Astrocyte (in vitro differentiated cells and primary cell): ENCODE data around the gene CIROP. TPM values are rescaled to one million over a fixed set of nuclear protein-coding genes. Genes with fewer than 3 reads are reported as not detected.

Source experiments
- DNase-seq: peaks from one replicate; pipeline ENCODE4 v3.0.0-alpha.2; 2010; ENCODE audit warnings: low read depth
- FAIRE-seq: peaks from 2 replicates; lab custom pipeline; 2011; peaks lifted over from hg19 to GRCh38; lab: Jason Lieb, UNC
- H2AFZ ChIP-seq: 2 replicates; pipeline ENCODE4 v1.6.0; 2012; ENCODE audit warnings: low read depth, low read length, inconsistent platforms
- H3K27ac ChIP-seq: 2 replicates; pipeline ENCODE4 v1.5.1; 2011; ENCODE audit warnings: low read depth, low read length, inconsistent platforms
- H3K27me3 ChIP-seq: 2 replicates; pipeline ENCODE4 v1.6.0; 2011; ENCODE audit warnings: low read length, inconsistent platforms; ENCODE audit not compliant: insufficient read depth
- H3K36me3 ChIP-seq: 2 replicates; pipeline ENCODE4 v1.5.1; 2011; ENCODE audit warnings: low read length, inconsistent platforms; ENCODE audit not compliant: insufficient read depth
- H3K4me1 ChIP-seq: 2 replicates; pipeline ENCODE4 v1.5.1; 2011; ENCODE audit warnings: low read length, inconsistent platforms; ENCODE audit not compliant: insufficient read depth
- H3K4me2 ChIP-seq: 2 replicates; pipeline ENCODE4 v1.6.0; 2012; ENCODE audit warnings: low read length, inconsistent platforms
- H3K4me3 ChIP-seq: 2 replicates; pipeline ENCODE4 v1.5.1; 2011; ENCODE audit warnings: low read depth, mild to moderate bottlenecking, low read length, inconsistent platforms; ENCODE audit not compliant: insufficient read depth
- H3K79me2 ChIP-seq: 2 replicates; pipeline ENCODE4 v1.6.0; 2012; ENCODE audit warnings: mild to moderate bottlenecking, low read length, inconsistent platforms; ENCODE audit not compliant: insufficient read depth
- H3K9ac ChIP-seq: 2 replicates; pipeline ENCODE4 v1.6.0; 2012; ENCODE audit warnings: mild to moderate bottlenecking, low read length, inconsistent platforms
- H3K9me3 ChIP-seq: 2 replicates; pipeline ENCODE4 v1.5.1; 2012; ENCODE audit warnings: low read depth, mild to moderate bottlenecking, low read length, inconsistent platforms; ENCODE audit not compliant: insufficient read depth
- H4K20me1 ChIP-seq: 2 replicates; pipeline ENCODE4 v1.6.0; 2012; ENCODE audit warnings: low read length, inconsistent platforms; ENCODE audit not compliant: insufficient read depth
- H3K27ac Mint-ChIP-seq: one replicate; pipeline ENCODE4 v1.8.0; 2021; ENCODE audit warnings: mild to moderate bottlenecking, mixed read lengths; ENCODE audit not compliant: unreplicated experiment
- H3K27me3 Mint-ChIP-seq: one replicate; pipeline ENCODE4 v1.8.0; 2021; ENCODE audit warnings: low read depth, mixed read lengths; ENCODE audit not compliant: unreplicated experiment
- H3K36me3 Mint-ChIP-seq: one replicate; pipeline ENCODE4 v1.8.0; 2021; ENCODE audit warnings: low read depth, mixed read lengths; ENCODE audit not compliant: unreplicated experiment
- H3K4me1 Mint-ChIP-seq: one replicate; pipeline ENCODE4 v1.8.0; 2021; ENCODE audit warnings: low read depth, mixed read lengths; ENCODE audit not compliant: unreplicated experiment
- H3K4me3 Mint-ChIP-seq: one replicate; pipeline ENCODE4 v1.8.0; 2021; ENCODE audit warnings: mild to moderate bottlenecking, moderate library complexity, mixed read lengths; ENCODE audit not compliant: unreplicated experiment
- H3K9me3 Mint-ChIP-seq: one replicate; pipeline ENCODE4 v1.8.0; 2021; ENCODE audit warnings: mild to moderate bottlenecking, mixed read lengths; ENCODE audit not compliant: unreplicated experiment
- CTCF ChIP-seq: IDR thresholded peaks from 2 replicates; pipeline ENCODE4 v1.5.1; 2011; ENCODE audit warnings: low read depth, mild to moderate bottlenecking, inconsistent platforms, low read length, moderate library complexity; ENCODE audit not compliant: insufficient read depth
- EZH2 ChIP-seq: IDR thresholded peaks from 2 replicates; pipeline ENCODE4 v1.6.1; 2012; ENCODE audit warnings: mild to moderate bottlenecking, low read length, inconsistent platforms; ENCODE audit not compliant: insufficient read depth
- total RNA-seq: library from RNA; stranded (reverse); gene quantifications from 2 replicates; pipeline ENCODE4 v1.2.1, GENCODE V29; 2021

Gene CIROP
- total RNA-seq, 1 donor from 2014 or later: not detected

GRCh38 chr14:23057757-23058653 lies 46.8 kb downstream of the CIROP start:
- Histone ChIP-seq H3K9ac (peak overlapping the region; percentile 74), H2AFZ (no peak overlapping the region), H3K27ac (peak overlapping the region; percentile 45), H4K20me1 (peaks cover 35% of the 10 kb centered on the region), H3K36me3 (peaks cover 31% of the 10 kb centered on the region), H3K27me3 (no peaks in the 10 kb centered on the region), H3K4me3 (peak overlapping the region; percentile 57), H3K4me2 (peak overlapping the region; percentile 99), H3K4me1 (peaks cover 31% of the 10 kb centered on the region), H3K9me3 (no peaks in the 10 kb centered on the region), H3K79me2 (peaks cover 8% of the 10 kb centered on the region)
- peaks cover 34% of the 10 kb centered on the region for H3K4me1 Mint-ChIP-seq
- FAIRE-seq (no peak), DNase-seq (peak; percentile 58)
- peak; percentile 73 for TF ChIP-seq CTCF
- TF ChIP-seq EZH2: no peak
- H3K4me3 Mint-ChIP-seq: peak overlapping the region; percentile 85
- no peaks in the 10 kb centered on the region for H3K9me3 Mint-ChIP-seq
- H3K27me3 Mint-ChIP-seq: no peaks in the 10 kb centered on the region
- H3K36me3 Mint-ChIP-seq: peaks cover 21% of the 10 kb centered on the region
- peak overlapping the region; percentile 72 for H3K27ac Mint-ChIP-seq

- H3K79me2 ChIP-seq: peaks cover 8% of the 10 kb centered on the region
- H2AFZ ChIP-seq: no peak within 1 kb of the TSS
- H3K9ac ChIP-seq: peak within 1 kb of the TSS; percentile 74
- no peaks in the 10 kb centered on the region for H3K27me3 ChIP-seq
- peaks cover 27% of the 10 kb centered on the region for H4K20me1 ChIP-seq
- peaks cover 23% of the 10 kb centered on the region for H3K36me3 ChIP-seq
- peak within 1 kb of the TSS; percentile 57 for H3K4me3 ChIP-seq
- H3K4me2 ChIP-seq: peak within 1 kb of the TSS; percentile 99
- Mint-ChIP-seq H3K27me3 (no peaks in the 10 kb centered on the region), H3K27ac (peak within 1 kb of the TSS; percentile 72), H3K4me1 (peaks cover 26% of the 10 kb centered on the region), H3K9me3 (no peaks in the 10 kb centered on the region), H3K36me3 (peaks cover 16% of the 10 kb centered on the region), H3K4me3 (peak within 1 kb of the TSS; percentile 85)
- FAIRE-seq (no peak), DNase-seq (peak; percentile 34)
- TF ChIP-seq EZH2 (no peak), CTCF (no peak)
- H3K27ac ChIP-seq: peak within 1 kb of the TSS; percentile 45
- peaks cover 23% of the 10 kb centered on the region for H3K4me1 ChIP-seq
- H3K9me3 ChIP-seq: no peaks in the 10 kb centered on the region
Measured at GRCh38 chr14:23056956-23057756, 47.6 kb downstream of the CIROP start, which contains the start of gene CDH24. Gene CDH24 (minus strand): TSS chr14:23057520. CDS start chr14:23055733, 1,787 bp downstream.
